WTC11 (cell line): ENCODE results near the gene MRPL19. TPM values are rescaled to one million over a fixed set of nuclear protein-coding genes. Genes with fewer than 3 reads are reported as not detected.

Experiments used
- AFF4 ChIP-seq: sonication (generic); formaldehyde crosslinking; IDR thresholded peaks from 2 replicates; pipeline ENCODE4 v1.8.1; 2023; ENCODE audit warnings: mild to moderate bottlenecking, missing genetic modification reagents, borderline replicate concordance
- FOXK1 ChIP-seq: sonication (generic); formaldehyde crosslinking; IDR thresholded peaks from 2 replicates; pipeline ENCODE4 v1.8.0; 2022; ENCODE audit warnings: mild to moderate bottlenecking, moderate library complexity, missing genetic modification reagents
- FOXP1 ChIP-seq: sonication (generic); formaldehyde crosslinking; IDR thresholded peaks from 2 replicates; pipeline ENCODE4 v1.8.0; 2022; ENCODE audit warnings: missing genetic modification reagents, mild to moderate bottlenecking, moderate library complexity, borderline replicate concordance
- GABPB1 ChIP-seq: sonication (generic); formaldehyde crosslinking; IDR thresholded peaks from 2 replicates; pipeline ENCODE4 v1.8.1; 2023; ENCODE audit warnings: mild to moderate bottlenecking, missing genetic modification reagents
- JUN ChIP-seq: sonication (generic); formaldehyde crosslinking; IDR thresholded peaks from 2 replicates; pipeline ENCODE4 v1.8.0; 2023; ENCODE audit warnings: mild to moderate bottlenecking, missing genetic modification reagents
- PREB ChIP-seq: sonication (generic); formaldehyde crosslinking; IDR thresholded peaks from 2 replicates; pipeline ENCODE4 v1.8.1; 2022; ENCODE audit warnings: mild to moderate bottlenecking, missing genetic modification reagents, moderate library complexity, borderline replicate concordance
- SOX15 ChIP-seq: fragments of 250-450 bp; sonication (Bioruptor Pico); IDR thresholded peaks from 2 replicates; pipeline ENCODE4 v1.9.0; 2021; ENCODE audit warnings: mild to moderate bottlenecking
- TEAD4 ChIP-seq: sonication (generic); formaldehyde crosslinking; IDR thresholded peaks from 2 replicates; pipeline ENCODE4 v1.8.0; 2022; ENCODE audit warnings: mild to moderate bottlenecking, missing genetic modification reagents
- ZNF219 ChIP-seq: sonication (generic); formaldehyde crosslinking; IDR thresholded peaks from 2 replicates; pipeline ENCODE4 v1.8.0; 2023; ENCODE audit warnings: missing genetic modification reagents, mild to moderate bottlenecking, borderline replicate concordance
- ZNF423 ChIP-seq: fragments of 250-450 bp; sonication (Bioruptor Pico); IDR thresholded peaks from 2 replicates; pipeline ENCODE4 v2.1.2; 2022; ENCODE audit warnings: mild to moderate bottlenecking, moderate library complexity
- total RNA-seq: library from RNA; stranded (reverse); gene quantifications from 3 replicates; pipeline ENCODE4 v1.2.3, GENCODE V29; 2021
- TF ChIP-seq, protein P1 (sequence below): sonication (generic); formaldehyde crosslinking; IDR thresholded peaks from 2 replicates; pipeline ENCODE4 v1.8.0; 2023; ENCODE audit warnings: missing genetic modification reagents, mild to moderate bottlenecking, borderline replicate concordance
- TF ChIP-seq, protein P2 (sequence below): sonication (generic); formaldehyde crosslinking; IDR thresholded peaks from 2 replicates; pipeline ENCODE4 v1.8.1; 2023; ENCODE audit warnings: mild to moderate bottlenecking, missing genetic modification reagents
- TF ChIP-seq, protein P3 (sequence below): sonication (generic); formaldehyde crosslinking; IDR thresholded peaks from 2 replicates; pipeline ENCODE4 v1.8.1; 2023; ENCODE audit warnings: mild to moderate bottlenecking, moderate library complexity, missing genetic modification reagents

MRPL19 gene
- total RNA-seq, 1 experiment from 2014 or later: 65.8 TPM

GRCh38 chr2:75646583-75647425, at the start of gene MRPL19 (continued):
- TF ChIP-seq PREB (CRISPR knock-in tag) (0 out of 2 replicates have a peak, but pooled peaks have one; percentile 64), GABPB1 (CRISPR knock-in tag) (peak; percentile 39; the same call in 1 of the 2 replicates), TEAD4 (CRISPR knock-in tag) (no peak), AFF4 (CRISPR knock-in tag) (peak; percentile 32; the same call in 1 of the 2 replicates), FOXP1 (0 out of 2 replicates have a peak, but pooled peaks have one; percentile 30), FOXK1 (CRISPR knock-in tag) (peak; percentile 97), SOX15 (CRISPR knock-in tag) (no peak), ZNF219 (CRISPR knock-in tag) (peak; percentile 29; the same call in 1 of the 2 replicates), ZNF423 (CRISPR knock-in tag) (no peak), JUN (CRISPR knock-in tag) (peak; percentile 65; the same call in 1 of the 2 replicates)
- TF ChIP-seq, protein P1, sequence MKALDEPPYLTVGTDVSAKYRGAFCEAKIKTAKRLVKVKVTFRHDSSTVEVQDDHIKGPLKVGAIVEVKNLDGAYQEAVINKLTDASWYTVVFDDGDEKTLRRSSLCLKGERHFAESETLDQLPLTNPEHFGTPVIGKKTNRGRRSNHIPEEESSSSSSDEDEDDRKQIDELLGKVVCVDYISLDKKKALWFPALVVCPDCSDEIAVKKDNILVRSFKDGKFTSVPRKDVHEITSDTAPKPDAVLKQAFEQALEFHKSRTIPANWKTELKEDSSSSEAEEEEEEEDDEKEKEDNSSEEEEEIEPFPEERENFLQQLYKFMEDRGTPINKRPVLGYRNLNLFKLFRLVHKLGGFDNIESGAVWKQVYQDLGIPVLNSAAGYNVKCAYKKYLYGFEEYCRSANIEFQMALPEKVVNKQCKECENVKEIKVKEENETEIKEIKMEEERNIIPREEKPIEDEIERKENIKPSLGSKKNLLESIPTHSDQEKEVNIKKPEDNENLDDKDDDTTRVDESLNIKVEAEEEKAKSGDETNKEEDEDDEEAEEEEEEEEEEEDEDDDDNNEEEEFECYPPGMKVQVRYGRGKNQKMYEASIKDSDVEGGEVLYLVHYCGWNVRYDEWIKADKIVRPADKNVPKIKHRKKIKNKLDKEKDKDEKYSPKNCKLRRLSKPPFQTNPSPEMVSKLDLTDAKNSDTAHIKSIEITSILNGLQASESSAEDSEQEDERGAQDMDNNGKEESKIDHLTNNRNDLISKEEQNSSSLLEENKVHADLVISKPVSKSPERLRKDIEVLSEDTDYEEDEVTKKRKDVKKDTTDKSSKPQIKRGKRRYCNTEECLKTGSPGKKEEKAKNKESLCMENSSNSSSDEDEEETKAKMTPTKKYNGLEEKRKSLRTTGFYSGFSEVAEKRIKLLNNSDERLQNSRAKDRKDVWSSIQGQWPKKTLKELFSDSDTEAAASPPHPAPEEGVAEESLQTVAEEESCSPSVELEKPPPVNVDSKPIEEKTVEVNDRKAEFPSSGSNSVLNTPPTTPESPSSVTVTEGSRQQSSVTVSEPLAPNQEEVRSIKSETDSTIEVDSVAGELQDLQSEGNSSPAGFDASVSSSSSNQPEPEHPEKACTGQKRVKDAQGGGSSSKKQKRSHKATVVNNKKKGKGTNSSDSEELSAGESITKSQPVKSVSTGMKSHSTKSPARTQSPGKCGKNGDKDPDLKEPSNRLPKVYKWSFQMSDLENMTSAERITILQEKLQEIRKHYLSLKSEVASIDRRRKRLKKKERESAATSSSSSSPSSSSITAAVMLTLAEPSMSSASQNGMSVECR (CRISPR knock-in tag): peak; percentile 81; the same call in 1 of the 2 replicates
- TF ChIP-seq, protein P2, sequence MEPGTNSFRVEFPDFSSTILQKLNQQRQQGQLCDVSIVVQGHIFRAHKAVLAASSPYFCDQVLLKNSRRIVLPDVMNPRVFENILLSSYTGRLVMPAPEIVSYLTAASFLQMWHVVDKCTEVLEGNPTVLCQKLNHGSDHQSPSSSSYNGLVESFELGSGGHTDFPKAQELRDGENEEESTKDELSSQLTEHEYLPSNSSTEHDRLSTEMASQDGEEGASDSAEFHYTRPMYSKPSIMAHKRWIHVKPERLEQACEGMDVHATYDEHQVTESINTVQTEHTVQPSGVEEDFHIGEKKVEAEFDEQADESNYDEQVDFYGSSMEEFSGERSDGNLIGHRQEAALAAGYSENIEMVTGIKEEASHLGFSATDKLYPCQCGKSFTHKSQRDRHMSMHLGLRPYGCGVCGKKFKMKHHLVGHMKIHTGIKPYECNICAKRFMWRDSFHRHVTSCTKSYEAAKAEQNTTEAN (CRISPR knock-in tag): 0 out of 2 replicates have a peak, but pooled peaks have one; percentile 66
- TF ChIP-seq, protein P3, sequence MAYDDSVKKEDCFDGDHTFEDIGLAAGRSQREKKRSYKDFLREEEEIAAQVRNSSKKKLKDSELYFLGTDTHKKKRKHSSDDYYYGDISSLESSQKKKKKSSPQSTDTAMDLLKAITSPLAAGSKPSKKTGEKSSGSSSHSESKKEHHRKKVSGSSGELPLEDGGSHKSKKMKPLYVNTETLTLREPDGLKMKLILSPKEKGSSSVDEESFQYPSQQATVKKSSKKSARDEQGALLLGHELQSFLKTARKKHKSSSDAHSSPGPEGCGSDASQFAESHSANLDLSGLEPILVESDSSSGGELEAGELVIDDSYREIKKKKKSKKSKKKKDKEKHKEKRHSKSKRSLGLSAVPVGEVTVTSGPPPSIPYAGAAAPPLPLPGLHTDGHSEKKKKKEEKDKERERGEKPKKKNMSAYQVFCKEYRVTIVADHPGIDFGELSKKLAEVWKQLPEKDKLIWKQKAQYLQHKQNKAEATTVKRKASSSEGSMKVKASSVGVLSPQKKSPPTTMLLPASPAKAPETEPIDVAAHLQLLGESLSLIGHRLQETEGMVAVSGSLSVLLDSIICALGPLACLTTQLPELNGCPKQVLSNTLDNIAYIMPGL (CRISPR knock-in tag): peak; percentile 85; the same call in 1 of the 2 replicates
